ENCODE results near the gene DHRS11.

DHRS11 gene

GRCh38 chr17:36616061-36617029 is 24.7 kb downstream of the DHRS11 start:
- no peak for DNase-seq

- no peak for DNase-seq
Measured at GRCh38 chr17:36617773-36618172, 26.1 kb downstream of the DHRS11 start.

- no peak for DNase-seq
Measured at GRCh38 chr17:36623281-36623680, 31.6 kb downstream of the DHRS11 start.

- no peak for DNase-seq
Measured at GRCh38 chr17:36625188-36625587, 33.5 kb downstream of the DHRS11 start.

- no peak for DNase-seq
Measured at GRCh38 chr17:36627101-36627500, 35.4 kb downstream of the DHRS11 start.

GRCh38 chr17:36628576-36628975 is 36.9 kb downstream of the DHRS11 start:
- no peak for DNase-seq

- DNase-seq, result no peak
Measured at GRCh38 chr17:36629252-36629847, 37.7 kb downstream of the DHRS11 start.

- no peak for DNase-seq
Measured at GRCh38 chr17:36629970-36630502, 38.4 kb downstream of the DHRS11 start.

- no peak for DNase-seq
Measured at GRCh38 chr17:36631022-36631421, 39.3 kb downstream of the DHRS11 start.

GRCh38 chr17:36632916-36633771 is 41.5 kb downstream of the DHRS11 start:
- DNase-seq, result no peak

- no peak for DNase-seq
Measured at GRCh38 chr17:36640346-36640745, 48.7 kb downstream of the DHRS11 start.

- no peak for DNase-seq
Measured at GRCh38 chr17:36640836-36641235, 49.2 kb downstream of the DHRS11 start.

GRCh38 chr17:36641331-36641876 is 49.7 kb downstream of the DHRS11 start:
- DNase-seq, result no peak

- no peak for DNase-seq
Measured at GRCh38 chr17:36641877-36642845, 50.5 kb downstream of the DHRS11 start.

GRCh38 chr17:36643086-36643685 is 51.5 kb downstream of the DHRS11 start:
- DNase-seq, result no peak

- DNase-seq, result no peak
Measured at GRCh38 chr17:36645422-36645821, 53.7 kb downstream of the DHRS11 start.

- DNase-seq, result no peak
Measured at GRCh38 chr17:36647636-36648035, 56.0 kb downstream of the DHRS11 start.

GRCh38 chr17:36650096-36650775 is 58.6 kb downstream of the DHRS11 start:
- no peak for DNase-seq
